GM12878 (cell line): Measurements from ENCODE around the gene MCCD1. TPM values are rescaled to one million over a fixed set of nuclear protein-coding genes. Genes with fewer than 3 reads are reported as not detected.

Source experiments
- ATF7 ChIP-seq: fragments of 450-650 bp; IDR thresholded peaks from 2 replicates; pipeline ENCODE4 v1.6.1; 2016; ENCODE audit warnings: low read depth, mild to moderate bottlenecking
- BMI1 ChIP-seq: fragments of 450-650 bp; IDR thresholded peaks from 2 replicates; pipeline ENCODE4 v1.6.1; 2016; ENCODE audit warnings: mild to moderate bottlenecking, moderate library complexity, borderline replicate concordance
- BRCA1 ChIP-seq: IDR thresholded peaks from 2 replicates; pipeline ENCODE4 v1.6.1; 2011; ENCODE audit warnings: low read depth, low read length, improper control_type of control experiment
- CBX5 ChIP-seq: sonication (generic); IDR thresholded peaks from 2 replicates; pipeline ENCODE4 v1.6.1; 2016; ENCODE audit warnings: low read depth, moderate library complexity, mild to moderate bottlenecking, inconsistent platforms
- CHD4 ChIP-seq: fragments of 200-600 bp; sonication (generic); IDR thresholded peaks from 2 replicates; pipeline ENCODE4 v1.6.1; 2016; ENCODE audit warnings: mild to moderate bottlenecking
- CREB1 ChIP-seq: IDR thresholded peaks from 2 replicates; pipeline ENCODE4 v1.6.1; 2012; ENCODE audit warnings: low read depth, mild to moderate bottlenecking, inconsistent platforms
- EGR1 ChIP-seq, 2 experiments: IDR thresholded peaks; 1 replicate in 1 of 2; 2 replicates in 1 of 2; pipeline ENCODE4 v1.6.1; 2011 to 2012; ENCODE audit warnings: low read depth in 2 of 2, low read length in 2 of 2, borderline replicate concordance in 1 of 2, mild to moderate bottlenecking in 1 of 2, moderate library complexity in 1 of 2
- GATAD2B ChIP-seq: fragments of 450-650 bp; conservative IDR thresholded peaks from 2 replicates; pipeline ENCODE4 v1.6.1; 2017; ENCODE audit warnings: low read depth, mild to moderate bottlenecking, moderate library complexity
- IKZF2 ChIP-seq, 2 experiments: fragments of 450-650 bp; IDR thresholded peaks; 2 replicates each; pipeline ENCODE4 v1.6.1; 2017; ENCODE audit warnings: mild to moderate bottlenecking in 2 of 2, moderate library complexity in 2 of 2
- MEF2A ChIP-seq: IDR thresholded peaks from 2 replicates; pipeline ENCODE4 v1.6.1; 2011; ENCODE audit warnings: low read depth, mild to moderate bottlenecking, low read length, moderate library complexity; ENCODE audit not compliant: insufficient read depth
- NR2C1 ChIP-seq: fragments of 450-650 bp; IDR thresholded peaks from 2 replicates; pipeline ENCODE4 v1.6.1; 2017; ENCODE audit warnings: antibody characterized with exemption, mild to moderate bottlenecking, moderate library complexity
- RB1 ChIP-seq: fragments of 450-650 bp; formaldehyde crosslinking; IDR thresholded peaks from 2 replicates; pipeline ENCODE4 v1.6.1; 2017; ENCODE audit warnings: mild to moderate bottlenecking, borderline replicate concordance
- RCOR1 ChIP-seq: conservative IDR thresholded peaks from 2 replicates; pipeline ENCODE4 v1.6.1; 2012; ENCODE audit warnings: low read depth, low read length, improper control_type of control experiment
- RELA ChIP-seq: fragments of 450-650 bp; IDR thresholded peaks from 2 replicates; pipeline ENCODE4 v1.8.0; 2014; ENCODE audit warnings: borderline replicate concordance; ENCODE audit not compliant: partially characterized antibody
- RFX5 ChIP-seq: IDR thresholded peaks from 2 replicates; pipeline ENCODE4 v1.6.1; 2011; ENCODE audit warnings: low read depth, low read length, improper control_type of control experiment
- SMARCA5 ChIP-seq: fragments of 450-650 bp; IDR thresholded peaks from 2 replicates; pipeline ENCODE4 v1.6.1; 2017; ENCODE audit warnings: mild to moderate bottlenecking
- TCF12 ChIP-seq: IDR thresholded peaks from 2 replicates; pipeline ENCODE4 v1.6.1; 2011; ENCODE audit warnings: low read depth, mild to moderate bottlenecking, low read length
- ZNF217 ChIP-seq: fragments of 450-650 bp; IDR thresholded peaks from 2 replicates; pipeline ENCODE4 v1.6.1; 2017; ENCODE audit warnings: antibody characterized with exemption, mild to moderate bottlenecking
- ZNF274 ChIP-seq: IDR thresholded peaks from one replicate; pipeline ENCODE4 v1.8.0; 2011; ENCODE audit not compliant: insufficient read length, insufficient read depth
- polyA plus RNA-seq, 11 experiments: library from polyadenylated mRNA; depleted of rRNA in 4 of 11; unstranded in 6 of 11; stranded (reverse) in 5 of 11; fragments of >200 nt; fragmentation: Nextera tagmentation in 4 of 11; fragmentation: Illumina TruSeq in 1 of 11; extraction: Ambion mirVana in 4 of 11; extraction: Trizol in 1 of 11; gene quantifications; 1 replicate in 1 of 11; 2 replicates in 10 of 11; pipeline versions ENCODE4 v1.2.1 to v1.2.3, GENCODE V29; 2011 to 2016; ENCODE audit warnings: inconsistent platforms in 2 of 11, missing spikeins in 2 of 11, low read depth in 1 of 11
- total RNA-seq, 4 experiments: library from RNA; depleted of rRNA in 3 of 4; stranded (reverse); fragments of >200 nt in 3 of 4; fragmentation: Illumina TruSeq in 1 of 4; extraction: Trizol in 1 of 4; gene quantifications; 2 replicates each; pipeline versions ENCODE4 v1.2.1 to v1.2.3, GENCODE V29; 2013 to 2021
- TF ChIP-seq, protein P1 (sequence below): IDR thresholded peaks from 2 replicates; pipeline ENCODE4 v1.6.1; 2011; ENCODE audit warnings: mild to moderate bottlenecking, low read depth, low read length, moderate library complexity; ENCODE audit not compliant: insufficient replicate concordance
- TF ChIP-seq, protein P2 (sequence below): fragments of 450-650 bp; IDR thresholded peaks from 2 replicates; pipeline ENCODE4 v1.6.1; 2017; ENCODE audit warnings: mild to moderate bottlenecking, low read depth, inconsistent platforms; ENCODE audit not compliant: poor library complexity, severe bottlenecking
- TF ChIP-seq, protein P3 (sequence below): IDR thresholded peaks from 2 replicates; pipeline ENCODE4 v1.6.1; 2012; ENCODE audit warnings: low read depth, low read length, improper control_type of control experiment
- TF ChIP-seq, protein P4 (sequence below): IDR thresholded peaks from 2 replicates; pipeline ENCODE4 v1.6.1; 2011; ENCODE audit warnings: borderline replicate concordance, low read depth, mild to moderate bottlenecking, moderate library complexity, mixed read lengths, low read length; ENCODE audit not compliant: insufficient read depth; ENCODE audit errors: extremely low read length

The MCCD1 gene
- total and polyA plus RNA-seq, 10 of the 15 experiments (the other 5 are each of a cell fraction or from before 2014, with no cell fraction given) = not detected

DNA sequence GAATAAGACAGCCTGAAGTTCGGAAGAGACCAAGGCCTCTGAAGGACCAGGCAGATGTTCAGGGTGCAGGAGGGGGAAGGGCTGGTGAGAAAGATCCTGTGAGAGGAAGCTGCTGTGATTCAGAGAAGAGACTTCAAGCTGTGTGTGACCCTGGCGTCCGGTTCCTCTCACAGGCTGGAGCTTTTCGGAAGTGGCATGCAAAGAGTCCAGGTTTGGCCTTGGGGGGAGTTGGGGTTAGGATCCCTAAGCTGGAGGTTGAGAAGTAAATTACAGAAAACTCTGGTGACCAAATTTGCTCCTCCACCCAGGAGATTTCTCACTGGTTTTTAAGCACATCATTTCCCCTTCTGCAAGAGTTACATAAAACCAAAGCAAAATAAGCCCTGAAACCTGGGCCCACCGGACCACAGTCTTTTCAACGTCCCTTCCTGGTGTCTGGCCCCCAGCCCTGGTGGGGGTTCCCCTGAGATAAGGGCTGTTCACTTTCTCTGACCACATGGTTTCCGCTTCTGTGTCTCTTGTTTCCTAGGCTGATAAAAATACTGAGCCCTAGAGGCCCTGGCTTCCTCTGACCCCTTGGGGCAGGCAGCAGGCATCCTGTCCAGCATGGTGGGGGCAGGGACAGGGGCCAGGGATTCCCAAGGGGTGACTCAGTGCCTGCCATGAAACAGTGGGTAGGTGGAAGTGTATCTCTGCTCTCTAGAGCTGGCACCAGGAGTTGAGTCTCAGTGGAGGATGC lies 31.4 kb downstream of the MCCD1 start (continued):
- TF ChIP-seq, protein P1, sequence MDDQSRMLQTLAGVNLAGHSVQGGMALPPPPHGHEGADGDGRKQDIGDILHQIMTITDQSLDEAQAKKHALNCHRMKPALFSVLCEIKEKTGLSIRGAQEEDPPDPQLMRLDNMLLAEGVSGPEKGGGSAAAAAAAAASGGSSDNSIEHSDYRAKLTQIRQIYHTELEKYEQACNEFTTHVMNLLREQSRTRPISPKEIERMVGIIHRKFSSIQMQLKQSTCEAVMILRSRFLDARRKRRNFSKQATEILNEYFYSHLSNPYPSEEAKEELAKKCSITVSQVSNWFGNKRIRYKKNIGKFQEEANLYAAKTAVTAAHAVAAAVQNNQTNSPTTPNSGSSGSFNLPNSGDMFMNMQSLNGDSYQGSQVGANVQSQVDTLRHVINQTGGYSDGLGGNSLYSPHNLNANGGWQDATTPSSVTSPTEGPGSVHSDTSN = no peak
- TF ChIP-seq, protein P2, sequence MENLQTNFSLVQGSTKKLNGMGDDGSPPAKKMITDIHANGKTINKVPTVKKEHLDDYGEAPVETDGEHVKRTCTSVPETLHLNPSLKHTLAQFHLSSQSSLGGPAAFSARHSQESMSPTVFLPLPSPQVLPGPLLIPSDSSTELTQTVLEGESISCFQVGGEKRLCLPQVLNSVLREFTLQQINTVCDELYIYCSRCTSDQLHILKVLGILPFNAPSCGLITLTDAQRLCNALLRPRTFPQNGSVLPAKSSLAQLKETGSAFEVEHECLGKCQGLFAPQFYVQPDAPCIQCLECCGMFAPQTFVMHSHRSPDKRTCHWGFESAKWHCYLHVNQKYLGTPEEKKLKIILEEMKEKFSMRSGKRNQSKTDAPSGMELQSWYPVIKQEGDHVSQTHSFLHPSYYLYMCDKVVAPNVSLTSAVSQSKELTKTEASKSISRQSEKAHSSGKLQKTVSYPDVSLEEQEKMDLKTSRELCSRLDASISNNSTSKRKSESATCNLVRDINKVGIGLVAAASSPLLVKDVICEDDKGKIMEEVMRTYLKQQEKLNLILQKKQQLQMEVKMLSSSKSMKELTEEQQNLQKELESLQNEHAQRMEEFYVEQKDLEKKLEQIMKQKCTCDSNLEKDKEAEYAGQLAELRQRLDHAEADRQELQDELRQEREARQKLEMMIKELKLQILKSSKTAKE = peak; percentile 98
- TF ChIP-seq ATF7 (peak; percentile 64), MEF2A (peak; percentile 72; the same call in 1 of the 2 replicates), IKZF2 (IDR thresholded peaks at IDR 0.05) (peak; percentile 72 to 84), NR2C1 (peak; percentile 29; the same call in 1 of the 2 replicates), ZNF217 (no peak), RFX5 (no peak), SMARCA5 (no peak; the same call in none of the 2 replicates), GATAD2B (peak; percentile 58; the same call in 1 of the 2 replicates), CHD4 (peak; percentile 41; the same call in 1 of the 2 replicates), ZNF274 (no peak), BRCA1 (no peak), RCOR1 (no peak), EGR1 (IDR thresholded peaks at IDR 0.05; ENCODE audit: borderline replicate concordance in 1 of 2, low read depth in 2 of 2, low read length in 2 of 2) (peak in 1 of 2 experiments; percentile 64; a peak in 2 of 3 replicates), CBX5 (no peak), TCF12 (peak; percentile 91), RB1 (no peak; the same call in 1 of the 2 replicates), BMI1 (0 out of 2 replicates have a peak, but pooled peaks have one; percentile 40), CREB1 (no peak; the same call in 1 of the 2 replicates), RELA (peak; percentile 78)
- TF ChIP-seq, protein P3, sequence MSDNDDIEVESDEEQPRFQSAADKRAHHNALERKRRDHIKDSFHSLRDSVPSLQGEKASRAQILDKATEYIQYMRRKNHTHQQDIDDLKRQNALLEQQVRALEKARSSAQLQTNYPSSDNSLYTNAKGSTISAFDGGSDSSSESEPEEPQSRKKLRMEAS = no peak
- TF ChIP-seq, protein P4, sequence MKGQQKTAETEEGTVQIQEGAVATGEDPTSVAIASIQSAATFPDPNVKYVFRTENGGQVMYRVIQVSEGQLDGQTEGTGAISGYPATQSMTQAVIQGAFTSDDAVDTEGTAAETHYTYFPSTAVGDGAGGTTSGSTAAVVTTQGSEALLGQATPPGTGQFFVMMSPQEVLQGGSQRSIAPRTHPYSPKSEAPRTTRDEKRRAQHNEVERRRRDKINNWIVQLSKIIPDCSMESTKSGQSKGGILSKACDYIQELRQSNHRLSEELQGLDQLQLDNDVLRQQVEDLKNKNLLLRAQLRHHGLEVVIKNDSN = no peak
